A549 (cell line): Measurements from ENCODE around the gene WT1. TPM values are rescaled to one million over a fixed set of nuclear protein-coding genes. Genes with fewer than 3 reads are reported as not detected.

Source experiments
- ATAC-seq, 2 experiments: fragments of 200-7000 bp in 1 of 2; fragments of >200 bp in 1 of 2; cut with Nextera tagmentation in 1 of 2; cut with Tn5 transposase in 1 of 2; 3 replicates each; pipeline versions ENCODE4 v1.8.0 to v1.9.1; 2018 to 2020; ENCODE audit warnings: mild to moderate bottlenecking in 1 of 2, moderate library complexity in 1 of 2
- CTCF ChIA-PET: fragments of 300-600 bp; sonication (Branson Sonifier 250); formaldehyde crosslinking; extraction: SDS; loops from one replicate; lab custom pipeline; 2021; ENCODE audit warnings: antibody characterized with exemption, inconsistent platforms; lab: Yijun Ruan, JAX
- POLR2A ChIA-PET: fragments of 350-600 bp; formaldehyde crosslinking; extraction: SDS; loops from one replicate; lab custom pipeline; 2021; ENCODE audit warnings: antibody characterized with exemption, inconsistent platforms; lab: Yijun Ruan, JAX
- DNase-seq, 2 experiments: peaks; one replicate each; pipeline versions ENCODE4 v3.0.0 to v3.0.0-alpha.2; 2011 to 2016; ENCODE audit warnings: low read depth in 1 of 2, low spot score in 1 of 2
- FAIRE-seq: peaks from 2 replicates; lab custom pipeline; 2011; peaks lifted over from hg19 to GRCh38; lab: Jason Lieb, UNC
- H3K27ac ChIP-seq, 2 experiments: fragments of >200 bp; sonication (Bioruptor Twin); formaldehyde crosslinking; 3 replicates each; pipeline ENCODE4 v1.5.1; 2016 to 2017
- H3K4me1 ChIP-seq: fragments of >200 bp; sonication (Bioruptor Twin); formaldehyde crosslinking; 3 replicates; pipeline ENCODE4 v1.6.1; 2016
- H3K4me2 ChIP-seq: fragments of >200 bp; sonication (Bioruptor Twin); formaldehyde crosslinking; 3 replicates; pipeline ENCODE4 v1.6.1; 2016
- H3K4me3 ChIP-seq: fragments of >200 bp; sonication (Bioruptor Twin); formaldehyde crosslinking; 3 replicates; pipeline ENCODE4 v1.5.1; 2016
- H3K9me3 ChIP-seq: fragments of >200 bp; sonication (Bioruptor Twin); formaldehyde crosslinking; 3 replicates; pipeline ENCODE4 v1.6.1; 2016
- ATOH8 ChIP-seq: fragments of 250-450 bp; sonication (Bioruptor Pico); IDR thresholded peaks from 2 replicates; pipeline ENCODE4 v1.5.0; 2020; ENCODE audit warnings: low read depth, mild to moderate bottlenecking, moderate library complexity
- BHLHE40 ChIP-seq: IDR thresholded peaks from 2 replicates; pipeline ENCODE4 v1.6.1; 2012; ENCODE audit warnings: low read depth, low read length, inconsistent platforms
- CBX8 ChIP-seq: fragments of 200-600 bp; sonication (generic); IDR thresholded peaks from 2 replicates; pipeline ENCODE4 v1.6.1; 2016
- CHD2 ChIP-seq: fragments of 150-350 bp; IDR thresholded peaks from 2 replicates; pipeline ENCODE4 v1.6.1; 2014; ENCODE audit warnings: low read length; ENCODE audit not compliant: partially characterized antibody
- CHD4 ChIP-seq: fragments of 200-600 bp; sonication (generic); IDR thresholded peaks from 2 replicates; pipeline ENCODE4 v1.6.1; 2016; ENCODE audit warnings: antibody characterized with exemption, mild to moderate bottlenecking, borderline replicate concordance
- EHMT2 ChIP-seq: fragments of 200-600 bp; sonication (generic); IDR thresholded peaks from 2 replicates; pipeline ENCODE4 v1.6.1; 2016; ENCODE audit warnings: antibody characterized with exemption, low read depth, mild to moderate bottlenecking, moderate library complexity
- EP300 ChIP-seq, 2 experiments: fragments of >200 bp; sonication (Bioruptor Twin); formaldehyde crosslinking; IDR thresholded peaks; 2 replicates in 1 of 2; 3 replicates in 1 of 2; pipeline ENCODE4 v1.6.1; 2016 to 2017
- GATA3 ChIP-seq: IDR thresholded peaks from 2 replicates; pipeline ENCODE4 v1.6.1; 2012; ENCODE audit warnings: borderline replicate concordance
- JUN ChIP-seq, 2 experiments: fragments of >200 bp; sonication (Bioruptor Twin); formaldehyde crosslinking; IDR thresholded peaks; 2 replicates in 1 of 2; 3 replicates in 1 of 2; pipeline ENCODE4 v1.6.1; 2016 to 2017
- JUNB ChIP-seq: fragments of >200 bp; sonication (Bioruptor Twin); formaldehyde crosslinking; IDR thresholded peaks from 2 replicates; pipeline ENCODE4 v1.6.1; 2016
- KDM5A ChIP-seq: fragments of 200-600 bp; sonication (generic); IDR thresholded peaks from 2 replicates; pipeline ENCODE4 v1.6.1; 2016; ENCODE audit warnings: antibody characterized with exemption, mild to moderate bottlenecking
- MAZ ChIP-seq: fragments of 150-350 bp; IDR thresholded peaks from 2 replicates; pipeline ENCODE4 v1.6.1; 2014; ENCODE audit warnings: antibody characterized with exemption, low read depth, low read length, borderline replicate concordance
- PHF8 ChIP-seq: fragments of 200-600 bp; sonication (generic); IDR thresholded peaks from 2 replicates; pipeline ENCODE4 v1.6.1; 2016; ENCODE audit warnings: low read depth, mild to moderate bottlenecking, antibody characterized with exemption, moderate library complexity, borderline replicate concordance
- POLR2A ChIP-seq: IDR thresholded peaks from 2 replicates; pipeline ENCODE4 v1.6.1; 2012; ENCODE audit warnings: mild to moderate bottlenecking, low read length
- RFX5 ChIP-seq: fragments of 450-650 bp; IDR thresholded peaks from 2 replicates; pipeline ENCODE4 v1.7.1; 2014; ENCODE audit warnings: antibody characterized with exemption, mild to moderate bottlenecking, moderate library complexity
- SMC3 ChIP-seq: fragments of >200 bp; sonication (Bioruptor Twin); formaldehyde crosslinking; IDR thresholded peaks from 3 replicates; pipeline ENCODE4 v1.6.1; 2018; ENCODE audit warnings: inconsistent platforms
- TFCP2L1 ChIP-seq: fragments of 250-450 bp; sonication (Bioruptor Pico); IDR thresholded peaks from 2 replicates; pipeline ENCODE4 v1.5.0; 2021; ENCODE audit warnings: mild to moderate bottlenecking
- TP53 ChIP-seq: fragments of 250-450 bp; sonication (Bioruptor Pico); IDR thresholded peaks from 2 replicates; pipeline ENCODE4 v1.5.0; 2021; ENCODE audit warnings: mild to moderate bottlenecking, moderate library complexity
- USF2 ChIP-seq: fragments of 450-650 bp; IDR thresholded peaks from 2 replicates; pipeline ENCODE4 v1.6.1; 2014; ENCODE audit warnings: antibody characterized with exemption
- ZC3H11A ChIP-seq: fragments of 450-650 bp; IDR thresholded peaks from 2 replicates; pipeline ENCODE4 v1.6.1; 2014; ENCODE audit warnings: antibody characterized with exemption, mild to moderate bottlenecking
- ZSCAN20 ChIP-seq: fragments of 250-450 bp; sonication (Bioruptor Pico); IDR thresholded peaks from 2 replicates; pipeline ENCODE4 v1.8.0; 2022; ENCODE audit warnings: mild to moderate bottlenecking, moderate library complexity
- WGBS: methylation state at CpG from one replicate; pipeline ENCODE4 v1.1.6; 2017; ENCODE audit errors: missing lambda C conversion rate; 5-methylcytosine and 5-hydroxymethylcytosine counted together
- polyA plus RNA-seq, 4 experiments: library from polyadenylated mRNA; depleted of rRNA in 3 of 4; stranded (reverse); fragments of >200 nt; fragmentation: RNase III in 1 of 4; extraction: RNeasy Plus Mini Kit Qiagen cat#74134 plus additional on column Dnase treatment in 1 of 4; gene quantifications; 2 replicates in 3 of 4; 3 replicates in 1 of 4; pipeline ENCODE4 v1.2.3, GENCODE V29; 2011 to 2017
- TF ChIP-seq, protein P1 (sequence below): fragments of 150-350 bp; IDR thresholded peaks from 2 replicates; pipeline ENCODE4 v1.6.1; 2014; ENCODE audit warnings: low read depth, mild to moderate bottlenecking, low read length
- TF ChIP-seq, protein P2 (sequence below): IDR thresholded peaks from 2 replicates; pipeline ENCODE4 v1.6.1; 2012
- TF ChIP-seq, protein P3 (sequence below): fragments of 200-600 bp; sonication (generic); IDR thresholded peaks from 2 replicates; pipeline ENCODE4 v1.6.1; 2016; ENCODE audit warnings: antibody characterized with exemption, mild to moderate bottlenecking, moderate library complexity

WT1 gene
- polyA plus RNA-seq, 2 of the 4 experiments (the other 2 are of a cell fraction) = 2.8 to 4.0 TPM

- ChIA-PET CTCF (interaction anchor here (0.6 to 2.1 kb wide), 4 partner anchors 9 to 235 kb away, joined by 3 to 5 read pairs (median 4); no protein-coding TSS in a partner anchor), POLR2A (no interaction called here)
- DNase-seq (no peak), ATAC-seq (no peak), FAIRE-seq (no peak)
- 57% methylated on average over 10 of the region's 10 CpGs for WGBS
- TF ChIP-seq USF2 = no peak
- TF ChIP-seq GATA3 = no peak
- TF ChIP-seq ATOH8 = no peak
- no peak for TF ChIP-seq CHD2
- TF ChIP-seq MAZ = no peak
- TF ChIP-seq PHF8 = no peak
- no peak for TF ChIP-seq POLR2A
- TF ChIP-seq CBX8 = no peak
- TF ChIP-seq BHLHE40 = no peak
- TF ChIP-seq ZC3H11A = no peak
- TF ChIP-seq JUNB = no peak
- no peak for TF ChIP-seq TP53
- no peak for TF ChIP-seq JUN (IDR thresholded peaks at IDR 0.05)
- no peak for TF ChIP-seq ZSCAN20
- no peak for TF ChIP-seq KDM5A
- no peak overlapping the region for H3K4me2 ChIP-seq
- no peak overlapping the region for H3K27ac ChIP-seq
- H3K9me3 ChIP-seq = no peaks in the 10 kb centered on the region
- no peaks in the 10 kb centered on the region for H3K4me1 ChIP-seq
- H3K4me3 ChIP-seq = no peak overlapping the region
These were observed 55.6 kb downstream of the WT1 start for GRCh38 chr11:32379719-32380118.

- ChIA-PET POLR2A (no interaction called here), CTCF (interaction anchor here (1.3 to 2.2 kb wide), 2 partner anchors 10 to 18 kb away, joined by 3 to 11 read pairs; no protein-coding TSS in a partner anchor)
- FAIRE-seq (no peak), DNase-seq (no peak), ATAC-seq (no peak)
- Histone ChIP-seq H3K4me3 (no peak overlapping the region), H3K9me3 (no peaks in the 10 kb centered on the region), H3K27ac (no peak overlapping the region), H3K4me2 (no peak overlapping the region), H3K4me1 (no peaks in the 10 kb centered on the region)
- 11% methylated on average over 1 of the region's 1 CpG for WGBS
- TF ChIP-seq EP300 (IDR thresholded peaks at IDR 0.05) (no peak), RFX5 (no peak), CHD2 (no peak), EHMT2 (no peak), SMC3 (no peak), CHD4 (no peak), GATA3 (no peak), TFCP2L1 (no peak)
- TF ChIP-seq, protein P1, sequence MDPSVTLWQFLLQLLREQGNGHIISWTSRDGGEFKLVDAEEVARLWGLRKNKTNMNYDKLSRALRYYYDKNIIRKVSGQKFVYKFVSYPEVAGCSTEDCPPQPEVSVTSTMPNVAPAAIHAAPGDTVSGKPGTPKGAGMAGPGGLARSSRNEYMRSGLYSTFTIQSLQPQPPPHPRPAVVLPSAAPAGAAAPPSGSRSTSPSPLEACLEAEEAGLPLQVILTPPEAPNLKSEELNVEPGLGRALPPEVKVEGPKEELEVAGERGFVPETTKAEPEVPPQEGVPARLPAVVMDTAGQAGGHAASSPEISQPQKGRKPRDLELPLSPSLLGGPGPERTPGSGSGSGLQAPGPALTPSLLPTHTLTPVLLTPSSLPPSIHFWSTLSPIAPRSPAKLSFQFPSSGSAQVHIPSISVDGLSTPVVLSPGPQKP = no peak
- TF ChIP-seq, protein P2, sequence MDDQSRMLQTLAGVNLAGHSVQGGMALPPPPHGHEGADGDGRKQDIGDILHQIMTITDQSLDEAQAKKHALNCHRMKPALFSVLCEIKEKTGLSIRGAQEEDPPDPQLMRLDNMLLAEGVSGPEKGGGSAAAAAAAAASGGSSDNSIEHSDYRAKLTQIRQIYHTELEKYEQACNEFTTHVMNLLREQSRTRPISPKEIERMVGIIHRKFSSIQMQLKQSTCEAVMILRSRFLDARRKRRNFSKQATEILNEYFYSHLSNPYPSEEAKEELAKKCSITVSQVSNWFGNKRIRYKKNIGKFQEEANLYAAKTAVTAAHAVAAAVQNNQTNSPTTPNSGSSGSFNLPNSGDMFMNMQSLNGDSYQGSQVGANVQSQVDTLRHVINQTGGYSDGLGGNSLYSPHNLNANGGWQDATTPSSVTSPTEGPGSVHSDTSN = no peak
- TF ChIP-seq, protein P3, sequence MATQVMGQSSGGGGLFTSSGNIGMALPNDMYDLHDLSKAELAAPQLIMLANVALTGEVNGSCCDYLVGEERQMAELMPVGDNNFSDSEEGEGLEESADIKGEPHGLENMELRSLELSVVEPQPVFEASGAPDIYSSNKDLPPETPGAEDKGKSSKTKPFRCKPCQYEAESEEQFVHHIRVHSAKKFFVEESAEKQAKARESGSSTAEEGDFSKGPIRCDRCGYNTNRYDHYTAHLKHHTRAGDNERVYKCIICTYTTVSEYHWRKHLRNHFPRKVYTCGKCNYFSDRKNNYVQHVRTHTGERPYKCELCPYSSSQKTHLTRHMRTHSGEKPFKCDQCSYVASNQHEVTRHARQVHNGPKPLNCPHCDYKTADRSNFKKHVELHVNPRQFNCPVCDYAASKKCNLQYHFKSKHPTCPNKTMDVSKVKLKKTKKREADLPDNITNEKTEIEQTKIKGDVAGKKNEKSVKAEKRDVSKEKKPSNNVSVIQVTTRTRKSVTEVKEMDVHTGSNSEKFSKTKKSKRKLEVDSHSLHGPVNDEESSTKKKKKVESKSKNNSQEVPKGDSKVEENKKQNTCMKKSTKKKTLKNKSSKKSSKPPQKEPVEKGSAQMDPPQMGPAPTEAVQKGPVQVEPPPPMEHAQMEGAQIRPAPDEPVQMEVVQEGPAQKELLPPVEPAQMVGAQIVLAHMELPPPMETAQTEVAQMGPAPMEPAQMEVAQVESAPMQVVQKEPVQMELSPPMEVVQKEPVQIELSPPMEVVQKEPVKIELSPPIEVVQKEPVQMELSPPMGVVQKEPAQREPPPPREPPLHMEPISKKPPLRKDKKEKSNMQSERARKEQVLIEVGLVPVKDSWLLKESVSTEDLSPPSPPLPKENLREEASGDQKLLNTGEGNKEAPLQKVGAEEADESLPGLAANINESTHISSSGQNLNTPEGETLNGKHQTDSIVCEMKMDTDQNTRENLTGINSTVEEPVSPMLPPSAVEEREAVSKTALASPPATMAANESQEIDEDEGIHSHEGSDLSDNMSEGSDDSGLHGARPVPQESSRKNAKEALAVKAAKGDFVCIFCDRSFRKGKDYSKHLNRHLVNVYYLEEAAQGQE = no peak
These were observed 59.5 kb downstream of the WT1 start for GRCh38 chr11:32375826-32376225.
